ENCODE data around the gene AMOTL1. TPM values are rescaled to one million over a fixed set of nuclear protein-coding genes. Genes with fewer than 3 reads are reported as not detected.

The AMOTL1 gene
- total and polyA plus RNA-seq, 2 donors (not counting 3 experiments of a cell fraction or from before 2014, with no cell fraction given) = 12.5 to 37.8 TPM

DNA sequence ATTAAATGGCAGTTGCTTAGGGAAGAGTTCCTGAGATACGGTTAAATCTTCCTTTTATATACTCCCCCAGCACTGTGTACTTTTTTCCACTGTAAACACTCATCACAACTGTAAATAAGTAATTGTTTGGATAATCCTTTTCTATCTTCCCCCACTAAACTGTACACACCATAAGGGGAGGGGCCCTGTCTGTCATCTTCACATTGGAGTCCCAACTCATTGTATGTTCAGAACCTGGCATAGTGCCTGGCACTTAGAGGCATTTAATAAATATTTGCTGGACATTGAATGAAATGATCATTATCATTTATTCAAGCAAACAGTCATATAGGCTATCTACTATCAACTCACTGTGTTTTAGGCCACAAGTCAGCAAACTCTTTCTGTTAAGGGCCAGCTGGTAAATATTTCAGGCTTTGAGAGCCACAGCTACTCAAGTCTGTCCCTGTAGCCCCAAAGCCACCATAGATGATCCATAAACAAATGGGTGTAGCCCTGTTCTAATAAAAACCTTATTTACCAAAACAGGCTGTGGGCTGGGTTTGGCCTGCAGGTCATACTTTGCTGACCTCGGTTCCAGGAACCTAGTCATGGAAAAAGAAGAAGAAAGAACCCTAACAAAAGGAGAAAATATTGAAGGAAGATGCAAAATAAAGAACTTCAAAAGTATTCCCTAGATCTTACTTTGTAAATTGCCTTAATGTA lies 70.0 kb downstream of the AMOTL1 start:
- dilution Hi-C loops (cut with MboI; ENCODE audit: extremely low pct_ligation_motif_present, low sequenced_read_pairs) = no loop called here

More for the DNA sequence above, 70.0 kb downstream of the AMOTL1 start:
- H4K20me1 ChIP-seq (replicated peaks; ENCODE audit: control insufficient read depth, extremely low read depth, insufficient read depth, low read length) = no peaks in the 10 kb centered on the region
- peaks cover 5% of the 10 kb centered on the region in 2 experiments for H3K36me3 ChIP-seq (ENCODE audit: control insufficient read depth in 2 of 2, extremely low read depth in 1 of 2, insufficient read depth in 2 of 2, low read length in 2 of 2)
- no peaks in the 10 kb centered on the region for H3K9me3 ChIP-seq (replicated peaks; ENCODE audit: control insufficient read depth, insufficient read depth, low read length)
- CTCF ChIA-PET = no interaction called here
- DNase-seq (ENCODE audit: low read depth, low spot score) (no peak), FAIRE-seq (no peak)
- intact Hi-C loops (cut with micrococcal nuclease) = no loop called here
- no peak overlapping the region for H3K4me2 ChIP-seq (ENCODE audit: insufficient read depth, low read length)
- H3K27ac ChIP-seq (ENCODE audit: insufficient read depth, low read depth, low read length) = no peak overlapping the region
- no peak for TF ChIP-seq MYC (IDR thresholded peaks at IDR 0.05; ENCODE audit: low read depth, low read length)
- no peak for TF ChIP-seq POLR2AphosphoS5 (IDR thresholded peaks at IDR 0.05; ENCODE audit: insufficient read depth, low read depth, low read length)
- TF ChIP-seq POLR2A (IDR thresholded peaks at IDR 0.05; ENCODE audit: low read depth, low read length) = no peak
- no peak for TF ChIP-seq FOS (IDR thresholded peaks at IDR 0.05; ENCODE audit: borderline replicate concordance, insufficient read depth, low read length)
- no peak for TF ChIP-seq EZH2 (IDR thresholded peaks at IDR 0.05; ENCODE audit: borderline replicate concordance, low read depth, low read length, severe bottlenecking)
- TF ChIP-seq GATA2 (IDR thresholded peaks at IDR 0.05; ENCODE audit: insufficient read depth, insufficient read length, low read depth, low read length) = no peak
- TF ChIP-seq, protein P1, sequence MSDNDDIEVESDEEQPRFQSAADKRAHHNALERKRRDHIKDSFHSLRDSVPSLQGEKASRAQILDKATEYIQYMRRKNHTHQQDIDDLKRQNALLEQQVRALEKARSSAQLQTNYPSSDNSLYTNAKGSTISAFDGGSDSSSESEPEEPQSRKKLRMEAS (IDR thresholded peaks at IDR 0.05; ENCODE audit: insufficient read depth, insufficient read length) = no peak
- TF ChIP-seq, protein P2, sequence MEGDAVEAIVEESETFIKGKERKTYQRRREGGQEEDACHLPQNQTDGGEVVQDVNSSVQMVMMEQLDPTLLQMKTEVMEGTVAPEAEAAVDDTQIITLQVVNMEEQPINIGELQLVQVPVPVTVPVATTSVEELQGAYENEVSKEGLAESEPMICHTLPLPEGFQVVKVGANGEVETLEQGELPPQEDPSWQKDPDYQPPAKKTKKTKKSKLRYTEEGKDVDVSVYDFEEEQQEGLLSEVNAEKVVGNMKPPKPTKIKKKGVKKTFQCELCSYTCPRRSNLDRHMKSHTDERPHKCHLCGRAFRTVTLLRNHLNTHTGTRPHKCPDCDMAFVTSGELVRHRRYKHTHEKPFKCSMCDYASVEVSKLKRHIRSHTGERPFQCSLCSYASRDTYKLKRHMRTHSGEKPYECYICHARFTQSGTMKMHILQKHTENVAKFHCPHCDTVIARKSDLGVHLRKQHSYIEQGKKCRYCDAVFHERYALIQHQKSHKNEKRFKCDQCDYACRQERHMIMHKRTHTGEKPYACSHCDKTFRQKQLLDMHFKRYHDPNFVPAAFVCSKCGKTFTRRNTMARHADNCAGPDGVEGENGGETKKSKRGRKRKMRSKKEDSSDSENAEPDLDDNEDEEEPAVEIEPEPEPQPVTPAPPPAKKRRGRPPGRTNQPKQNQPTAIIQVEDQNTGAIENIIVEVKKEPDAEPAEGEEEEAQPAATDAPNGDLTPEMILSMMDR (IDR thresholded peaks at IDR 0.05; ENCODE audit: extremely low read depth in 1 of 2, insufficient read depth in 1 of 2, low read depth in 1 of 2, low read length in 2 of 2) = no peak
- TF ChIP-seq JUN (IDR thresholded peaks at IDR 0.05; ENCODE audit: borderline replicate concordance, insufficient read depth, insufficient read length, low read depth) = no peak
- peaks cover 8% of the 10 kb centered on the region for H3K79me2 ChIP-seq (ENCODE audit: control insufficient read depth, insufficient read depth, low read length)
- no peak overlapping the region for H2AFZ ChIP-seq (ENCODE audit: low read depth, low read length)
- POLR2A ChIA-PET = no interaction called here
- H3K27me3 ChIP-seq (ENCODE audit: control insufficient read depth in 2 of 2, insufficient read depth in 2 of 2, low read length in 2 of 2) = no peaks in the 10 kb centered on the region
- peaks cover 11% of the 10 kb centered on the region for H3K4me1 ChIP-seq (ENCODE audit: control insufficient read depth, extremely low read depth, insufficient read depth, low read length)
- H3K9ac ChIP-seq (replicated peaks; ENCODE audit: extremely low read depth, insufficient read depth, low read length) = no peak overlapping the region
- BruUV-seq (replicated peaks) = no TSS peak
- H3K9me1 ChIP-seq (replicated peaks; ENCODE audit: control insufficient read depth, extremely low read depth, insufficient read depth, low read length) = no peaks in the 10 kb centered on the region
- H3K4me3 ChIP-seq (replicated peaks in 1 of 3; ENCODE audit: insufficient read depth in 1 of 3, low read depth in 1 of 3, low read length in 3 of 3) = no peak overlapping the region

All from endothelial cell of umbilical vein (primary cell).